ENCODE results near the gene PLA2G12B. TPM values are rescaled to one million over a fixed set of nuclear protein-coding genes. Genes with fewer than 3 reads are reported as not detected.
"Not testable (repeated sequence)": the region's sequence is repeated elsewhere in the genome, so short reads cannot be mapped to it uniquely, and the experiment has no call there.

Gene PLA2G12B
- total and polyA plus RNA-seq, 8 donors: not detected

- Histone ChIP-seq H3K27ac (no peak overlapping the region), H3K27me3 (no peaks in the 10 kb centered on the region), H3K36me3 (no peaks in the 10 kb centered on the region), H3K4me1 (no peaks in the 10 kb centered on the region), H3K4me3 (no peak overlapping the region), H3K9me3 (no peaks in the 10 kb centered on the region)
- WGBS, 2 donors: 83 to 93% methylated on average over 3 of the region's 3 CpGs
- no peak for DNase-seq
- no peak for TF ChIP-seq CTCF (IDR thresholded peaks at IDR 0.05)
- FAIRE-seq: no peak
- ATAC-seq: no peak
- intact Hi-C loops (cut with DNase I): no loop called here
These were observed 28.6 kb downstream of the PLA2G12B start for GRCh38 chr10:72925951-72926465.

- DNase-seq (no peak), ATAC-seq (no peak), FAIRE-seq (no peak)
- 86 to 93% methylated on average over 13 of the region's 13 CpGs for WGBS, 2 donors
- no peaks in the 10 kb centered on the region for H3K36me3 ChIP-seq
- no peaks in the 10 kb centered on the region for H3K9me3 ChIP-seq
- no peak overlapping the region for H3K27ac ChIP-seq
- no peak for TF ChIP-seq CTCF (IDR thresholded peaks at IDR 0.05)
- intact Hi-C loops (cut with DNase I): no loop called here
- H3K4me1 ChIP-seq: no peaks in the 10 kb centered on the region
- no peaks in the 10 kb centered on the region for H3K27me3 ChIP-seq
- no peak overlapping the region for H3K4me3 ChIP-seq
These were observed 30.3 kb downstream of the PLA2G12B start for GRCh38 chr10:72924351-72924750.

GRCh38 chr10:72921147-72921683, 33.4 kb downstream of the PLA2G12B start:
- H3K4me1 ChIP-seq; H3K36me3 ChIP-seq; FAIRE-seq; H3K9me3 ChIP-seq; H3K4me3 ChIP-seq; DNase-seq; H3K27ac ChIP-seq; intact Hi-C loops (cut with DNase I); H3K27me3 ChIP-seq; ATAC-seq: not testable (repeated sequence)
- 84 to 97% methylated on average over 1 of the region's 1 CpG for WGBS, 2 donors

GRCh38 chr10:72918352-72918751, 36.3 kb downstream of the PLA2G12B start:
- Histone ChIP-seq H3K36me3 (no peaks in the 10 kb centered on the region), H3K27ac (no peak overlapping the region), H3K9me3 (no peaks in the 10 kb centered on the region), H3K4me1 (no peaks in the 10 kb centered on the region), H3K27me3 (no peaks in the 10 kb centered on the region), H3K4me3 (no peak overlapping the region)
- TF ChIP-seq CTCF (IDR thresholded peaks at IDR 0.05): no peak
- no peak for ATAC-seq
- WGBS, 2 donors: 79 to 88% methylated on average over 8 of the region's 8 CpGs
- no peak for FAIRE-seq
- intact Hi-C loops (cut with DNase I): no loop called here
- DNase-seq: no peak

- H3K9me3 ChIP-seq; H3K4me1 ChIP-seq; H3K4me3 ChIP-seq; H3K36me3 ChIP-seq; H3K27ac ChIP-seq; FAIRE-seq; intact Hi-C loops (cut with DNase I); H3K27me3 ChIP-seq; ATAC-seq; DNase-seq: not testable (repeated sequence)
- WGBS, 2 donors: 53 to 66% methylated on average over 2 of the region's 2 CpGs
These were observed 36.7 kb downstream of the PLA2G12B start for GRCh38 chr10:72917803-72918332.

GRCh38 chr10:72917201-72917600, 37.4 kb downstream of the PLA2G12B start:
- H3K36me3 ChIP-seq; H3K4me1 ChIP-seq; DNase-seq; H3K27ac ChIP-seq; ATAC-seq; H3K9me3 ChIP-seq; intact Hi-C loops (cut with DNase I); FAIRE-seq; H3K4me3 ChIP-seq; H3K27me3 ChIP-seq: not testable (repeated sequence)
- 69 to 70% methylated on average over 3 of the region's 3 CpGs for WGBS, 2 donors

All from pancreas (tissue), 10 donors.